OCI-LY3 (cell line): ENCODE data around the gene CRY1.

Experiments
- H2AFZ ChIP-seq: fragments of 200-600, 300-600 bp; shearing (Covaris generic); 2 replicates; pipeline ENCODE4 v1.6.0; 2014; ENCODE audit warnings: antibody characterized with exemption, low read depth, low read length
- H3K27ac ChIP-seq: fragments of 200-600, 300-600 bp; sonication (generic); 2 replicates; pipeline ENCODE4 v1.5.1; 2014; ENCODE audit warnings: mild to moderate bottlenecking, low read length, moderate library complexity, mixed read lengths
- H3K27me3 ChIP-seq: fragments of 200-600, 300-600 bp; sonication (generic); 2 replicates; pipeline ENCODE4 v1.6.1; 2014; ENCODE audit warnings: low read depth, low read length, mixed read lengths
- H3K36me3 ChIP-seq: fragments of 200-600, 300-600 bp; sonication (generic); replicated peaks from 2 replicates; pipeline ENCODE3; 2014; ENCODE audit warnings: low read depth, low read length, mixed read lengths
- H3K4me1 ChIP-seq: fragments of 300-600, 200-600 bp; sonication (generic); 2 replicates; pipeline ENCODE4 v1.6.1; 2014; ENCODE audit warnings: low read length, mixed read lengths
- H3K4me2 ChIP-seq: fragments of 200-600, 300-600 bp; sonication (generic); 2 replicates; pipeline ENCODE4 v1.6.1; 2014; ENCODE audit warnings: low read length, mixed read lengths
- H3K4me3 ChIP-seq: fragments of 300-600, 200-600 bp; sonication (generic); 2 replicates; pipeline ENCODE4 v1.5.1; 2014; ENCODE audit warnings: antibody characterized with exemption, mild to moderate bottlenecking, low read length, moderate library complexity
- H3K79me2 ChIP-seq: fragments of 300-600, 200-600 bp; shearing (Covaris generic); 2 replicates; pipeline ENCODE4 v1.6.1; 2014; ENCODE audit warnings: mild to moderate bottlenecking, low read length, mixed read lengths
- H3K9ac ChIP-seq: fragments of 300-600, 200-600 bp; shearing (Covaris generic); 2 replicates; pipeline ENCODE4 v1.6.0; 2014; ENCODE audit warnings: mild to moderate bottlenecking, low read length, moderate library complexity
- H3K9me3 ChIP-seq: fragments of 200-600, 300-600 bp; shearing (Covaris generic); 2 replicates; pipeline ENCODE4 v1.6.1; 2014; ENCODE audit warnings: low read length, mixed read lengths; ENCODE audit not compliant: insufficient read depth
- H4K20me1 ChIP-seq: fragments of 200-600, 300-600 bp; sonication (generic); 2 replicates; pipeline ENCODE4 v1.6.1; 2016; ENCODE audit warnings: low read length, mixed read lengths; ENCODE audit not compliant: insufficient read depth
- EZH2phosphoT487 ChIP-seq: fragments of 200-600 bp; shearing (Covaris generic); IDR thresholded peaks from 2 replicates; pipeline ENCODE4 v1.6.1; 2018; ENCODE audit warnings: antibody characterized with exemption, mixed run types, low read depth
- TF ChIP-seq, protein P1 (sequence below): fragments of 200-600, 300-600 bp; sonication (generic); IDR thresholded peaks from 2 replicates; pipeline ENCODE4 v1.5.1; 2014; ENCODE audit warnings: antibody characterized with exemption, low read length, low read depth

Gene CRY1

DNA sequence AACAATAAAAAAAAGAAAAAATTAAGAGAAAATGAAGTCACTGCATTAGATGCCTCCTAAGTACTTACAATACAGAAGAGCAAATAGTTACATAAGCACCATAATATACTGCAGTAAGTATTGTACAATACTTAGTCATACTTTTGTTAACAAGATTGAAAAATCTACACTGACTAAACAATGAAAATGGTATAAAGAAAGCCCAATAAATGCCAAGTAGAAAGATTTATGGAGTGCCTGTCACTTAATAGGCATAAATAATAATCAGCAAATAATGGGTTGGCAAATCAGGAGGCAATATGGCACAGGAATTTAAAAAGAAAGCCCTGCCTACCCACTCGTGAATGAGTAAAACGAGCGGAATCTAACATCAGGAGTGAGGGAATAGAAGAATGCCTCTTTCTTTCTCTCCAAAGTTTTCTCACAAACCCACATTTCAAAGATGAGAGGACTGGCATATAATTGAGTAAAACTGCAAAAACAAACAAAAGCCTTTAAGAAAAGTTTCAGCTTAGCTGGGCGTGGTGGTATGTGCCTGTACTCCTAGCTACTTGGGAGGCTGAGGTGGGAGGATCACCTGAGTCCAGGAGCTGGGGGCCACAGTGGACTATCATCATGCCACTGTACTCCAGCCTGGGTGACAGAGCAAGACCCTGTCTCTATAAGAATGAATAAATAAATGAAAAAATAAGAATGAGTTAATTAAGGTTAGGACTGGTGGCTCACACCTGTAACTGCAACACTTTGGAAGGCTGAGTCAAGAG, 36.1 kb downstream of the CRY1 start:
- Histone ChIP-seq H3K27me3 (no peaks in the 10 kb centered on the region), H3K9me3 (no peaks in the 10 kb centered on the region), H3K4me2 (no peak overlapping the region), H3K27ac (no peak overlapping the region), H3K79me2 (no peaks in the 10 kb centered on the region), H3K9ac (no peak overlapping the region), H4K20me1 (no peaks in the 10 kb centered on the region), H3K36me3 (no peaks in the 10 kb centered on the region), H3K4me3 (no peak overlapping the region), H3K4me1 (no peaks in the 10 kb centered on the region), H2AFZ (no peak overlapping the region)
- TF ChIP-seq, protein P1, sequence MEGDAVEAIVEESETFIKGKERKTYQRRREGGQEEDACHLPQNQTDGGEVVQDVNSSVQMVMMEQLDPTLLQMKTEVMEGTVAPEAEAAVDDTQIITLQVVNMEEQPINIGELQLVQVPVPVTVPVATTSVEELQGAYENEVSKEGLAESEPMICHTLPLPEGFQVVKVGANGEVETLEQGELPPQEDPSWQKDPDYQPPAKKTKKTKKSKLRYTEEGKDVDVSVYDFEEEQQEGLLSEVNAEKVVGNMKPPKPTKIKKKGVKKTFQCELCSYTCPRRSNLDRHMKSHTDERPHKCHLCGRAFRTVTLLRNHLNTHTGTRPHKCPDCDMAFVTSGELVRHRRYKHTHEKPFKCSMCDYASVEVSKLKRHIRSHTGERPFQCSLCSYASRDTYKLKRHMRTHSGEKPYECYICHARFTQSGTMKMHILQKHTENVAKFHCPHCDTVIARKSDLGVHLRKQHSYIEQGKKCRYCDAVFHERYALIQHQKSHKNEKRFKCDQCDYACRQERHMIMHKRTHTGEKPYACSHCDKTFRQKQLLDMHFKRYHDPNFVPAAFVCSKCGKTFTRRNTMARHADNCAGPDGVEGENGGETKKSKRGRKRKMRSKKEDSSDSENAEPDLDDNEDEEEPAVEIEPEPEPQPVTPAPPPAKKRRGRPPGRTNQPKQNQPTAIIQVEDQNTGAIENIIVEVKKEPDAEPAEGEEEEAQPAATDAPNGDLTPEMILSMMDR: no peak
- no peak for TF ChIP-seq EZH2phosphoT487

DNA sequence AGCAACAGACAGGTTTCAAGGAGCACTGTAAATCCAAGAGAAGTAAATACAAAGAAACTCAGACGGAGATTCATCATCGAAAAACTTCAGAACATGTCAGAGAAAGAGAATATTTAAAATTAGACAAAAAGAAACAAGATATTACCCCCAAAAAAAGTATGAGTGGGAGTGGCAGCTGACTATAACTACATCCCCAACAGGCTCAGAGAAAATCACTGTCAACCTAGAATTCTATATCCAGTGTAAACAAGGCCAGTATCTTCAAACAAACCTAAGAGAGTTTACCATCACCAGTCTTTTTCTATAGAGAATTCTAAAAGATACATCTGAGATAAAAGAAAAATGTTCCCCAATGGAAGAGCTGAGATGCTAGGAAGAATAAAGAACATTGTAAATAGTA, 39.6 kb downstream of the CRY1 start:
- no peak overlapping the region for H3K4me3 ChIP-seq
- no peaks in the 10 kb centered on the region for H3K4me1 ChIP-seq
- H3K4me2 ChIP-seq: no peak overlapping the region
- H3K27me3 ChIP-seq: no peaks in the 10 kb centered on the region
- no peaks in the 10 kb centered on the region for H4K20me1 ChIP-seq
- no peak overlapping the region for H3K9ac ChIP-seq
- no peaks in the 10 kb centered on the region for H3K36me3 ChIP-seq
- no peaks in the 10 kb centered on the region for H3K79me2 ChIP-seq
- no peak overlapping the region for H2AFZ ChIP-seq
- H3K9me3 ChIP-seq: no peaks in the 10 kb centered on the region
- H3K27ac ChIP-seq: no peak overlapping the region
- TF ChIP-seq, protein P1: no peak
- TF ChIP-seq EZH2phosphoT487: no peak

DNA sequence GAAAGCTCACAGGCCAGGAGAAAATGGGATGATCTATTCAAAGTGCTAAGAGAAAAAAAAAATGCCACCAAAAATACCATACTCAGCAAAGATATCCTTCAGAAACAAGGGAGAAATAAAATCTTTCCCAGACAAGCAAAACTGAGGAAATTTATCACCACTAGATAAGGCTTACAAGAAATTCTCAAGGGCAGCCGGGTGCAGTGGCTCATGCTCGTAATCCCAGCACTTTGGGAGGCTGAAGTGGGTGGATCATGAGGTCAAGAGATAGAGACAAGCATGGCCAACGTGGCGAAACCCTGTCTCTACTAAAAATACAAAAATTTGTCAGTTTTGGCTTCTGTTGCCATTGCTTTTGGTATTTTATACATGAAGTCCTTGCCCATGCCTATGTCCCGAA, 48.2 kb downstream of the CRY1 start:
- H3K27me3 ChIP-seq: no peaks in the 10 kb centered on the region
- no peaks in the 10 kb centered on the region for H3K9me3 ChIP-seq
- H3K9ac ChIP-seq: no peak overlapping the region
- H2AFZ ChIP-seq: no peak overlapping the region
- no peaks in the 10 kb centered on the region for H4K20me1 ChIP-seq
- TF ChIP-seq, protein P1: no peak
- no peak for TF ChIP-seq EZH2phosphoT487
- no peaks in the 10 kb centered on the region for H3K36me3 ChIP-seq
- H3K79me2 ChIP-seq: no peaks in the 10 kb centered on the region
- H3K4me3 ChIP-seq: no peak overlapping the region
- no peak overlapping the region for H3K4me2 ChIP-seq
- no peak overlapping the region for H3K27ac ChIP-seq
- no peaks in the 10 kb centered on the region for H3K4me1 ChIP-seq

DNA sequence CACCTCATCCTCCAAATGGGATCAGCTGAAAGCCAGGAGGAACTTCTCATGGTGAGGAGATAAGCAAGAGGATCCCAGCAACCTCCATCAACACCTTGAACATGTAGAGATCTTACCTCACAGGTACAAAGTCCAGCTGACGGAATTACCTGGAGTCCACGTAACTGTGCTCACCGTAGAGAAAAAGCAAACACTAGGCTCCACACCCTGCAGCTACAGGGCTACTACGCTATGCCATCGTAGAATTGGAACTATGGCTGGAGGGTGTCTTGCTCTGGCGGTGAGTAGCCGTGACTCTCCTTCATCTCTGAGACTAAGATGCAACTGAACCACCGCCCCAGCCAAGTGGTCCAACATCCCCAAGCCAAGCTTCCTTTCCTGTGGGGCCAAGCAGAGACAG, 50.5 kb downstream of the CRY1 start:
- Histone ChIP-seq H3K4me3 (no peak overlapping the region), H3K4me1 (no peaks in the 10 kb centered on the region), H3K27me3 (no peaks in the 10 kb centered on the region), H4K20me1 (no peaks in the 10 kb centered on the region), H3K27ac (no peak overlapping the region), H3K36me3 (no peaks in the 10 kb centered on the region), H3K9ac (no peak overlapping the region), H2AFZ (no peak overlapping the region), H3K79me2 (no peaks in the 10 kb centered on the region), H3K9me3 (no peaks in the 10 kb centered on the region), H3K4me2 (no peak overlapping the region)
- TF ChIP-seq EZH2phosphoT487: no peak
- TF ChIP-seq, protein P1: no peak
